NT2/D1 (cell line): ENCODE data around the gene BHLHA15.

ENCODE experiments used
- DNase-seq: peaks from one replicate; pipeline ENCODE4 v3.0.0-alpha.2; 2011; ENCODE audit warnings: low read depth, low spot score
- H3K27me3 ChIP-seq: 2 replicates; pipeline ENCODE4 v1.6.0; 2011; ENCODE audit warnings: mild to moderate bottlenecking; ENCODE audit not compliant: insufficient read length, insufficient read depth
- H3K36me3 ChIP-seq: 2 replicates; pipeline ENCODE4 v1.6.1; 2011; ENCODE audit warnings: mild to moderate bottlenecking, low read length, mixed read lengths; ENCODE audit not compliant: insufficient read depth, insufficient read length
- H3K4me1 ChIP-seq: 2 replicates; pipeline ENCODE4 v1.5.1; 2011; ENCODE audit not compliant: insufficient read depth, insufficient read length
- H3K4me3 ChIP-seq: 2 replicates; pipeline ENCODE4 v1.5.1; 2011; ENCODE audit warnings: low read depth; ENCODE audit not compliant: insufficient read length
- H3K9ac ChIP-seq: 2 replicates; pipeline ENCODE4 v1.6.0; 2011; ENCODE audit warnings: low read depth; ENCODE audit not compliant: insufficient read length
- H3K9me3 ChIP-seq: 2 replicates; pipeline ENCODE4 v1.5.1; 2011; ENCODE audit warnings: mild to moderate bottlenecking, low read length; ENCODE audit not compliant: insufficient read depth
- SUZ12 ChIP-seq: IDR thresholded peaks from 2 replicates; pipeline ENCODE4 v1.6.1; 2011; ENCODE audit not compliant: insufficient read length, insufficient read depth; ENCODE audit errors: extremely low read depth
- YY1 ChIP-seq: IDR thresholded peaks from 2 replicates; pipeline ENCODE4 v1.6.1; 2011; ENCODE audit not compliant: insufficient read length, insufficient read depth
- ZNF274 ChIP-seq: IDR thresholded peaks from 2 replicates; pipeline ENCODE4 v1.6.1; 2011; ENCODE audit warnings: mild to moderate bottlenecking, low read depth, low read length

The BHLHA15 gene

GRCh38 chr7:98230746-98231471 lies 19.7 kb downstream of the BHLHA15 start:
- no peak for DNase-seq
- Histone ChIP-seq H3K9me3 (no peaks in the 10 kb centered on the region), H3K4me3 (no peak overlapping the region), H3K9ac (no peak overlapping the region), H3K36me3 (no peaks in the 10 kb centered on the region), H3K27me3 (no peaks in the 10 kb centered on the region), H3K4me1 (peaks cover 2% of the 10 kb centered on the region)
- TF ChIP-seq ZNF274 (no peak), SUZ12 (no peak), YY1 (no peak)

- H3K27me3 ChIP-seq, result no peaks in the 10 kb centered on the region
- TF ChIP-seq YY1 (no peak), SUZ12 (no peak), ZNF274 (no peak)
- H3K36me3 ChIP-seq, result peaks cover 3% of the 10 kb centered on the region
These were observed 20.4 kb downstream of the BHLHA15 start for GRCh38 chr7:98231493-98232262.

GRCh38 chr7:98232263-98232585 lies 21.0 kb downstream of the BHLHA15 start:
- TF ChIP-seq SUZ12 (no peak), ZNF274 (no peak), YY1 (no peak)
- Histone ChIP-seq H3K9me3 (no peaks in the 10 kb centered on the region), H3K27me3 (no peaks in the 10 kb centered on the region), H3K36me3 (peaks cover 3% of the 10 kb centered on the region), H3K4me1 (peaks cover 2% of the 10 kb centered on the region), H3K4me3 (no peak overlapping the region), H3K9ac (no peak overlapping the region)
- no peak for DNase-seq

More at GRCh38 chr7:98231493-98232262, 20.4 kb downstream of the BHLHA15 start:
- no peak for DNase-seq
- Histone ChIP-seq H3K4me3 (no peak overlapping the region), H3K9me3 (no peaks in the 10 kb centered on the region), H3K4me1 (peaks cover 2% of the 10 kb centered on the region), H3K9ac (no peak overlapping the region)

- H3K4me1 ChIP-seq, result peaks cover 2% of the 10 kb centered on the region
- no peak overlapping the region for H3K9ac ChIP-seq
- no peak for DNase-seq
- peaks cover 3% of the 10 kb centered on the region for H3K36me3 ChIP-seq
- no peak for TF ChIP-seq YY1
- no peak for TF ChIP-seq ZNF274
- TF ChIP-seq SUZ12, result no peak
- no peaks in the 10 kb centered on the region for H3K27me3 ChIP-seq
- H3K4me3 ChIP-seq, result no peak overlapping the region
- H3K9me3 ChIP-seq, result no peaks in the 10 kb centered on the region
These were observed 21.6 kb downstream of the BHLHA15 start for GRCh38 chr7:98232799-98233198.

GRCh38 chr7:98233219-98234070 lies 22.2 kb downstream of the BHLHA15 start:
- no peak for TF ChIP-seq SUZ12
- no peak for TF ChIP-seq ZNF274
- no peak for TF ChIP-seq YY1
- H3K36me3 ChIP-seq, result peaks cover 8% of the 10 kb centered on the region
- no peaks in the 10 kb centered on the region for H3K27me3 ChIP-seq
- DNase-seq, result no peak
- H3K4me1 ChIP-seq, result no peaks in the 10 kb centered on the region
- no peaks in the 10 kb centered on the region for H3K9me3 ChIP-seq
- no peak overlapping the region for H3K4me3 ChIP-seq
- peak overlapping the region; percentile 21 for H3K9ac ChIP-seq

GRCh38 chr7:98234429-98235147 lies 23.3 kb downstream of the BHLHA15 start:
- no peak for DNase-seq
- Histone ChIP-seq H3K4me3 (no peak overlapping the region), H3K36me3 (peaks cover 11% of the 10 kb centered on the region), H3K9me3 (no peaks in the 10 kb centered on the region), H3K9ac (no peak overlapping the region), H3K27me3 (no peaks in the 10 kb centered on the region), H3K4me1 (no peaks in the 10 kb centered on the region)
- no peak for TF ChIP-seq SUZ12
- no peak for TF ChIP-seq ZNF274
- no peak for TF ChIP-seq YY1
